Measurements from ENCODE around the gene ACSL3.

Gene ACSL3

DNA sequence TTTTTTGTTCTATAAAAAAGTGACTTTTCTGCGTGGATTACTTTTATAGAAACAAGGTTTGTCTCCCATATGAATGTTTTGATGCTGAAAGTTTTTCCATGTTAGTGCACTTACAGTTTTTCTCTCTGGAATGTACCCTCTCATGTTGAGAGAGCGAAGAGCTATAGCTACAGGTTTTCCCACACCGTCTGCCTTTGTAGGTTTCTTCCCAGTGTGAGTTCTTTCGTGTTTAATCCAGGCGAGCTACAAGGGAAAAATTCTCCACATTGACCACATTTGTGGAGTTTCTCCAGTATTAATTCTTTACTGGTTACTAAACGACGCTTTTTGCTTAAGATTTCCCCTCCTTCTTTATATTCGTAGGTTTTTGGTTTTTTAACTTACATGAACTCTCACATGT, 85.1 kb downstream of the ACSL3 start:
- in situ Hi-C loops (cut with MboI; ENCODE audit: low sequenced_read_pairs, unreplicated experiment), result no loop called here
- no peak for DNase-seq (ENCODE audit: low spot score)
- TF ChIP-seq, protein P1, sequence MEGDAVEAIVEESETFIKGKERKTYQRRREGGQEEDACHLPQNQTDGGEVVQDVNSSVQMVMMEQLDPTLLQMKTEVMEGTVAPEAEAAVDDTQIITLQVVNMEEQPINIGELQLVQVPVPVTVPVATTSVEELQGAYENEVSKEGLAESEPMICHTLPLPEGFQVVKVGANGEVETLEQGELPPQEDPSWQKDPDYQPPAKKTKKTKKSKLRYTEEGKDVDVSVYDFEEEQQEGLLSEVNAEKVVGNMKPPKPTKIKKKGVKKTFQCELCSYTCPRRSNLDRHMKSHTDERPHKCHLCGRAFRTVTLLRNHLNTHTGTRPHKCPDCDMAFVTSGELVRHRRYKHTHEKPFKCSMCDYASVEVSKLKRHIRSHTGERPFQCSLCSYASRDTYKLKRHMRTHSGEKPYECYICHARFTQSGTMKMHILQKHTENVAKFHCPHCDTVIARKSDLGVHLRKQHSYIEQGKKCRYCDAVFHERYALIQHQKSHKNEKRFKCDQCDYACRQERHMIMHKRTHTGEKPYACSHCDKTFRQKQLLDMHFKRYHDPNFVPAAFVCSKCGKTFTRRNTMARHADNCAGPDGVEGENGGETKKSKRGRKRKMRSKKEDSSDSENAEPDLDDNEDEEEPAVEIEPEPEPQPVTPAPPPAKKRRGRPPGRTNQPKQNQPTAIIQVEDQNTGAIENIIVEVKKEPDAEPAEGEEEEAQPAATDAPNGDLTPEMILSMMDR (IDR thresholded peaks at IDR 0.05; ENCODE audit: borderline replicate concordance, control extremely low read depth, extremely low read depth, insufficient read depth, missing control alignments), result no peak

DNA sequence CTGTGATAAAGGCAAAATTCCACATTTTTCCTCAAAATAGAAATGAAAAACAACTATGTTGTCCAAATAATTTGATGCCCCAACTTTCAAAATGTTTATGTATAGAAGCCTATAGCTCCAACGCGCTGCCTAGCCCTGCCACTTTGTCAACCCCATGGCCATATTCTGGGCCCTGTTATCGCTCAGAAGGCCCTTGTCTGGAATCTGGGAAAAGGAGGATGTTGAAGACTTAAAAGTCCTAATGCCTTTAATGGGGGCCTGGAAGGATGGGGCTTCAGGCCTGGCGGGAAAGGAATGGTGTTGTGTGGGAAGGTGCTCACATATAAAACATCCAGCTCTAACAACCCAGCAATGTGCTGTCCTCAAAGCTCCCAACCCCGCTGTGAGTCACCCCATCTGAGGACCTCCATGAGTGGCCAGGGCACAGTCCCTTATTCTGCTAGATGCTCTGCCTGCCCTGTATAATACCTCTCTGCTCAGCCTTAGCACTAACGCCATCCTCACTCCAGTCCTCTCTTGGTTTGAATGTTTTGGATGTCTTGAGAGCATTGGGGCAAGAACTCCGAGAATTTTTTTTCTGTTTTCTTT, 86.0 kb downstream of the ACSL3 start:
- in situ Hi-C loops (cut with MboI; ENCODE audit: low sequenced_read_pairs, unreplicated experiment), result no loop called here
- DNase-seq (ENCODE audit: low spot score), result no peak
- TF ChIP-seq, protein P1 (IDR thresholded peaks at IDR 0.05; ENCODE audit: borderline replicate concordance, control extremely low read depth, extremely low read depth, insufficient read depth, missing control alignments), result no peak

DNA sequence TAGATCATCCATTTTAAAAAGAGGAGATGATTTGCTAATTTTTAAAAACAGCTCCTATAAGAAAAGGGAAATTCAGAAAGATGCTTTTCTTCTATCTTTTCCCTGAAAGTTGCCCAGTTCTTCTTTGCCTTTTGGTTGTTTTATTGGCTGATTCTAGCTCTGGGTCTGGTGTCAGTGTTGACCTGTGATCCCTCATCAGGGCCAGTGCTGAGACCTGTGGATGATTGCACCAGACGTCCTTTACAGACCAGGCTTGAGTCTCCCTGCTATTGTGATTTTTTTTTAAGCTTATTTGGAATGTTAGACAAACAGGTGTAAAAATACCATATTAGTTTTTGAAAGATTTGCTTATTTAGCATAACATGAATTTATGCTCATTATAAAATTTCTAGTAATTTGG, 88.2 kb downstream of the ACSL3 start:
- DNase-seq (ENCODE audit: low spot score), result no peak
- in situ Hi-C loops (cut with MboI; ENCODE audit: low sequenced_read_pairs, unreplicated experiment), result no loop called here
- TF ChIP-seq, protein P1 (IDR thresholded peaks at IDR 0.05; ENCODE audit: borderline replicate concordance, control extremely low read depth, extremely low read depth, insufficient read depth, missing control alignments), result no peak

DNA sequence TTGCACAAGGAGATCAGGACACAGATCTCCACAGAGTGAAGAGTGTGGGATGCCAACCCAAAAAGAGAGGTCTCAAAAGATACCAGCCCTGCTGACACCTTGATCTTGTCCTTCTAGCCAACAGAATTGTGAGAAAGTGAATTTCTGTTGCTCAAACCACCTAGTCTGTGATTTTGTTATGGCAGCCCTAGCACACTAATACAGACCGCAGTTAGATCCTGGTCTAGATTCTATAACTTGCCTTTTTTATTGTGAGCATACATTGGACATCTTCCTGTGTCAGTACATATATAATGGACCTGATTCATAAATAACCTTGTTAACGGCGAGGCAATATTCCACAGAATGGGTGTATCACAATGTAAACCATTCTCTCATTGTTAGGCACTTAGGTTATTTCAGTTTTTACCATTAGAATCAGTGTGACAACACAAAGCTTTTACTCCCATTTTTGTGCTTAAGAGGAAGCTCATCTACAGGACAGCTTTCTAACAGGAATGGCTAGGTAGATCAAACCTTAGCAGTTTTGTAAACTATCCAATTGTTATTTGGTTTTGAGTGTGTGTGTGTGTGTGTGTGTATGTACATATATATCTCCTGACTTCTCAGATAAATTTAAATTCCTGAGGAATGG, 89.0 kb downstream of the ACSL3 start:
- in situ Hi-C loops (cut with MboI; ENCODE audit: low sequenced_read_pairs, unreplicated experiment), result no loop called here
- TF ChIP-seq, protein P1 (IDR thresholded peaks at IDR 0.05; ENCODE audit: borderline replicate concordance, control extremely low read depth, extremely low read depth, insufficient read depth, missing control alignments), result no peak
- DNase-seq (ENCODE audit: low spot score), result no peak

DNA sequence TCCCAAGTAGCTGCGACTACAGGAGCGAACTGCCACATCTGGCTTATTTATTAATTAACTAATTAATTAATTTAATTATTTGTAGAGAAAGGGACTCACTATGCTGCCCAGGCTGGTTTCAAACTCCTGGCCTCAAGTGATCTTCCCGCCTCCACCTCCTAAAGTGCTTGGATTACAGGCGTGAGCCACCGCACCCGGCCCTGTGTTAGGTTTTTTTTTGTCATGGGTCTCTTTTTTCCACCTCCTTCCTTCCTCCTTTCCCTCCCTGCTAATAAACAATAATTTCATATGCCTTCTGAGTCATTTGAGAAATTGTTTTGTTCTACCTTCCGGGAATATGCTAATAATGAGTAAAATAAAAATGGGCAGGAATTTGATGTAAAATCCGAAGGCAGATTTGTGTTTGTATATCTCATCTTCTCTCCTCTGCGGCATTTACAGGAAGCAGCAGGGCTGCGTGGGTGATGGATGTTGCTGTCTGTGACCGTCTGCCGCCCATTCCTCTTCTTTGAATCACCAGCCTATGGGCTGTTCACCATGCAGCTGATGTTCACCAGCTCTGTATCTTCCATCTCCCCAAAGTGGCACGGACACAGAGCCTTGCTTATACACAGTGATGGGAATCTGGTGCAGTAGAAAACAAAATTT, 89.9 kb downstream of the ACSL3 start:
- TF ChIP-seq, protein P1 (IDR thresholded peaks at IDR 0.05; ENCODE audit: borderline replicate concordance, control extremely low read depth, extremely low read depth, insufficient read depth, missing control alignments), result no peak
- in situ Hi-C loops (cut with MboI; ENCODE audit: low sequenced_read_pairs, unreplicated experiment), result no loop called here
- no peak for DNase-seq (ENCODE audit: low spot score)

DNA sequence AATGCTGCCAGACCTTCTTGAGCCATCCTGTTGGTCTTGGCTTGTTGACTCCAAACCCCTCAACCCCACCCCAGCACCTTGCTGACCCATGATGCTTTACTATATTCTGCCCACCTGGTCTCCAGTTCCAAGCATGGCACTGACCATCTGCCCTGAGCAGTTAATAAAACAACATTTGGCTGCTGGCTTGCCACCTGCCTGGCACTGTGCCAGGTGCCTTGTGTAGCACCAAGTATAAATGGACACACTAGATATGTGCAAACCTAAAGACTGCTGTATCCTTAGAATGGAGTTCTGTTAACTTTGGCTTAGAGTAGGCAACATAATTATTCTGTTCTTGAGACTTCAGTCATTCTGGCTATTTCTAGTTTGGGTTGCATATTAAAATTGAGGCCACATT, 91.4 kb downstream of the ACSL3 start:
- no peak for DNase-seq (ENCODE audit: low spot score)
- TF ChIP-seq, protein P1 (IDR thresholded peaks at IDR 0.05; ENCODE audit: borderline replicate concordance, control extremely low read depth, extremely low read depth, insufficient read depth, missing control alignments), result no peak
- in situ Hi-C loops (cut with MboI; ENCODE audit: low sequenced_read_pairs, unreplicated experiment), result no loop called here

Measured in GM13976 (cell line).